ENCODE results near the gene VOPP1. TPM values are rescaled to one million over a fixed set of nuclear protein-coding genes. Genes with fewer than 3 reads are reported as not detected.
A peak's percentile ranks its signal among the peaks of the same experiment; 100 is the strongest.

Gene VOPP1
- total and polyA plus RNA-seq, 8 donors: 15.1 to 37.3 (median 19.2) TPM

DNA sequence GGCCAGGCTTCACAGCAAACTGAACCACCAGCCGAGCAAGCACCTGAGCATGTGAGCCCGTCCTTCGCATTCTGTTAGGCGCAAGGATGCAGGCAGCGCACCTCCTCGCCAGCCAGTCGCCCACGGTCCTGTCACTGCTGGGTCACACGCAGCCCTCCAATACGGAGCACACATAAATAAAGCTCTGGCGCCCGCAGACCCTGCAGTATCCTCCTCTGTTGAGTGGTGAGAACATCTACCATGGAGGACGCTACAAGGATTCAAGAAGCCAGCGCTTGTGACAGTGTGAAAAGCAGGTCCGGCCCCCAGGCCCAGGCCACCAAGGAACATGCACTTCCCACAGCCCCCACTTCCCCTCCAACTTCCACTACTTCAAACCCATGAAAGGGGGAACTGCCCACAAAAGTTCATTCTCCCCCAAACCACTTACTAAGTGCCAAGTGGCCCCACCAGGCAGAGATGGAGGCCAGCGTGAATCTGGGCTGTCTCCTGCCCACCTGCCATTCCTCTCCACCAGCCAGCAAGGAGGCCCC lies 34.8 kb downstream of the VOPP1 start:
- WGBS, 2 donors: 96% methylated on average over 16 of the region's 16 CpGs
- no peak for FAIRE-seq
- intact Hi-C loops (cut with DNase I): no loop called here
- Histone ChIP-seq H3K9me3 (no peaks in the 10 kb centered on the region), H3K4me1 (no peaks in the 10 kb centered on the region), H3K27me3 (no peaks in the 10 kb centered on the region), H3K27ac (no peak overlapping the region), H3K36me3 (no peaks in the 10 kb centered on the region), H3K4me3 (no peak overlapping the region)
- DNase-seq: no peak
- TF ChIP-seq, protein P1, sequence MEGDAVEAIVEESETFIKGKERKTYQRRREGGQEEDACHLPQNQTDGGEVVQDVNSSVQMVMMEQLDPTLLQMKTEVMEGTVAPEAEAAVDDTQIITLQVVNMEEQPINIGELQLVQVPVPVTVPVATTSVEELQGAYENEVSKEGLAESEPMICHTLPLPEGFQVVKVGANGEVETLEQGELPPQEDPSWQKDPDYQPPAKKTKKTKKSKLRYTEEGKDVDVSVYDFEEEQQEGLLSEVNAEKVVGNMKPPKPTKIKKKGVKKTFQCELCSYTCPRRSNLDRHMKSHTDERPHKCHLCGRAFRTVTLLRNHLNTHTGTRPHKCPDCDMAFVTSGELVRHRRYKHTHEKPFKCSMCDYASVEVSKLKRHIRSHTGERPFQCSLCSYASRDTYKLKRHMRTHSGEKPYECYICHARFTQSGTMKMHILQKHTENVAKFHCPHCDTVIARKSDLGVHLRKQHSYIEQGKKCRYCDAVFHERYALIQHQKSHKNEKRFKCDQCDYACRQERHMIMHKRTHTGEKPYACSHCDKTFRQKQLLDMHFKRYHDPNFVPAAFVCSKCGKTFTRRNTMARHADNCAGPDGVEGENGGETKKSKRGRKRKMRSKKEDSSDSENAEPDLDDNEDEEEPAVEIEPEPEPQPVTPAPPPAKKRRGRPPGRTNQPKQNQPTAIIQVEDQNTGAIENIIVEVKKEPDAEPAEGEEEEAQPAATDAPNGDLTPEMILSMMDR (IDR thresholded peaks at IDR 0.05): no peak
- ATAC-seq: no peak

DNA sequence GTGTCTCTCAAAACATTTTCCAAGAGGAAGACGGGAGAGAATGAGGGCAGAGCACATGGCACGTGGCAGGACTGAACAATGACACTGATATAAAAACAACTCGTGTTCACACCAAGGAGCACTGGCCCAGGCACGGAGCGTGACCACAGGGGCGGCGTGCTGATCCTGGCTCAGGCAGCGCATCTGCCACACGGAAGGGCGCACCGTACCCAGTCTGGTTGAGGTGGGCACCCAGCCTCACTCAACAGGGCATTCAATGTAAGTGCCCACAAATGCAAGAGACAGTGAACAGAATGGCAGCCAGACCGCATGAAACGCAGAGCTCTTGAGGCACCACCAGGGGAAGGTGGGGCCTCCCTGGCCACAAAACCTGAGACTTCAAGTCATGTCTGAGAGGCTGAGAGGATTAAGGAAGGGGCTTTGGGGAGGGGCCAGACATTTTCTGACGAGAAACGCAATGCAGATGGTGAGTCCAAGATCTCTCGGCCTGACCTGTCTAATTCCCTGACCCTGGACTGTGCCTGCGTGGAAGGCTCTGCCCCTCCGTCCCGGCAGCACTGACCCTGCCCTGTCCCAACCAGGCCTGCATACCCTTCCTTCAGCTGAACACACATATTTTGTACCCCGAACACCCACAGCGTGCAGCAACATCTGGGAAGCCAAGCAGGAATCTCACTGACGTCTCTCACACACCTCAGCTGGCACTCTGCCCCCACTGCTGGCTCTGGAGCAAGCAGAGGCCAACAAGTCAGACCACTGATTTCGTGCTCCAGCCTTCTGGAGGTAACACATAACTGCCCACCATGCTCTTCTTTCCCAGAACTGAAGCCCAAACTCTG lies 35.5 kb downstream of the VOPP1 start:
- no peak overlapping the region for H3K4me3 ChIP-seq
- ATAC-seq (no peak), DNase-seq (no peak), FAIRE-seq (no peak)
- 89 to 93% methylated on average over 23 of the region's 23 CpGs for WGBS, 2 donors
- TF ChIP-seq, protein P1 (IDR thresholded peaks at IDR 0.05): no peak
- intact Hi-C loops (cut with DNase I): no loop called here
- H3K9me3 ChIP-seq: no peaks in the 10 kb centered on the region
- no peak overlapping the region for H3K27ac ChIP-seq
- H3K4me1 ChIP-seq: no peaks in the 10 kb centered on the region
- H3K27me3 ChIP-seq: no peaks in the 10 kb centered on the region
- H3K36me3 ChIP-seq: no peaks in the 10 kb centered on the region

DNA sequence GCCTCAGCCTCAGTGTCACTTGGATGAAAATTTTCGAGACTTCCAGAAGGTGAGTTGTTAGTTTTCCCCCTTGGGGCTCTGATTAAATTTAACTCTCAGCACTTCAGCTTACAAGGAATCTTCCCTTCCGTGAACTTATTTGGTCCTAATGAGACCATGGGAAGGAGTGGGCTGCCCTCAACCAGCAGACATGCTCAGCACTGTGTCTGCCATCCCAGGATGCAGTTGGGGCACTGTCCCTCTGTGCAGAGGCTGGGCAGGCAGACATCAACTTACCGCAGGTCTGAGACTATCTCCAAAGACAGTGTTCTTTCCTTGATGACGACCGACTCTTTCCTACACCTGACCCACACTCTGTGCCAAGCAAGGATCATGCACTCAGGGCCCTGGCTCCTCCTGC lies 36.7 kb downstream of the VOPP1 start:
- ATAC-seq (no peak), FAIRE-seq (no peak), DNase-seq (no peak)
- no peaks in the 10 kb centered on the region for H3K4me1 ChIP-seq
- TF ChIP-seq, protein P1 (IDR thresholded peaks at IDR 0.05): no peak
- H3K4me3 ChIP-seq: no peak overlapping the region
- intact Hi-C loops (cut with DNase I): no loop called here
- 91% methylated on average over 5 of the region's 5 CpGs for WGBS, 2 donors
- no peak overlapping the region for H3K27ac ChIP-seq
- no peaks in the 10 kb centered on the region for H3K27me3 ChIP-seq
- H3K9me3 ChIP-seq: no peaks in the 10 kb centered on the region
- H3K36me3 ChIP-seq: no peaks in the 10 kb centered on the region

DNA sequence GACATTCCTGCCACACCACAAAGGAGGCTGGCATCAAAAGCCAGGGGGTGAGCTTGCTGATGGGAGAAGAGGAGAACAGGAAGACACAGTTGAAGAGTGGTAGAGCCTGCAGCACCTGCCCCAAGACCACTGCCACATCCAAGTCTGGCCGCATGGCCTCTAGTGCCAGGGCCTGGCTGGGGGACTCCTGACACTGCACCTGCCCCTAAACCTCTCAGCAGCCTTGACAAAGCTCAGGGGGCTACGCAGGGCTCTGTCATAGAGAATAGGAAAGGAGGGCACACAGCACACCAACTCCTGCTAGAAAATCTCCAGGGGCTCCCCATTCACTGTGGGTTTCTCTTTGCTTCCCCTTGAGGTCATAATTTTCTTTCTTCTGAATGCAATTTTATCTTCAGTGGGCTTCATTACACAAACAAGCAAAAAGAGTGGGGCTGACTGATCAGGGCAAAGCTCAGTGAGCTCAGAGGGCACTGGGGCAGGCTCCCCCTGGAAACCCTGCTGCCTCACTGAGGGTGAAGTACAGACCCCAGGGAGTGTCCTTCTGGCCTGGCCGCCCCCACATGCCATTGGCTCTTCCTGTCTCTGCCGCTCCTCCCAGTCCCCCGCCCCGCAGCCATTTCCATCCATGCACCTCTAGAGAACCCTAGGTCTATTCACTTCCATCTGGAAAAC lies 37.2 kb downstream of the VOPP1 start:
- Histone ChIP-seq H3K27me3 (no peaks in the 10 kb centered on the region), H3K4me3 (no peak overlapping the region), H3K36me3 (no peaks in the 10 kb centered on the region), H3K9me3 (no peaks in the 10 kb centered on the region), H3K4me1 (no peaks in the 10 kb centered on the region), H3K27ac (peak overlapping the region in 2 of 4 donors; percentile 27 to 44)
- FAIRE-seq: no peak
- TF ChIP-seq, protein P1 (IDR thresholded peaks at IDR 0.05): no peak
- WGBS, 2 donors: 89 to 96% methylated on average over 6 of the region's 6 CpGs
- no peak for ATAC-seq
- no peak for DNase-seq
- intact Hi-C loops (cut with DNase I): no loop called here
